Renal cortex interstitium (tissue), 11 donors: Measurements from ENCODE around the gene C9orf50. TPM values are rescaled to one million over a fixed set of nuclear protein-coding genes. Genes with fewer than 3 reads are reported as not detected.

Experiments
- DNase-seq, 11 donors: peaks; one replicate each; pipeline ENCODE4 v3.0.0-alpha.2; 2013; ENCODE audit warnings: low read depth in 9 of 11, low spot score in 4 of 11; ENCODE audit errors: extremely low read depth in 1 of 11
- polyA plus RNA-seq, 3 donors: library from polyadenylated mRNA; unstranded; fragments of 120-200 nt; gene quantifications; one replicate each; pipeline ENCODE4 v1.2.1, GENCODE V29; 2013; ENCODE audit not compliant: insufficient read length in 3 of 3

The C9orf50 gene
- polyA plus RNA-seq, 3 donors, result 0.69 to 1.4 TPM; not detected in 1

DNA sequence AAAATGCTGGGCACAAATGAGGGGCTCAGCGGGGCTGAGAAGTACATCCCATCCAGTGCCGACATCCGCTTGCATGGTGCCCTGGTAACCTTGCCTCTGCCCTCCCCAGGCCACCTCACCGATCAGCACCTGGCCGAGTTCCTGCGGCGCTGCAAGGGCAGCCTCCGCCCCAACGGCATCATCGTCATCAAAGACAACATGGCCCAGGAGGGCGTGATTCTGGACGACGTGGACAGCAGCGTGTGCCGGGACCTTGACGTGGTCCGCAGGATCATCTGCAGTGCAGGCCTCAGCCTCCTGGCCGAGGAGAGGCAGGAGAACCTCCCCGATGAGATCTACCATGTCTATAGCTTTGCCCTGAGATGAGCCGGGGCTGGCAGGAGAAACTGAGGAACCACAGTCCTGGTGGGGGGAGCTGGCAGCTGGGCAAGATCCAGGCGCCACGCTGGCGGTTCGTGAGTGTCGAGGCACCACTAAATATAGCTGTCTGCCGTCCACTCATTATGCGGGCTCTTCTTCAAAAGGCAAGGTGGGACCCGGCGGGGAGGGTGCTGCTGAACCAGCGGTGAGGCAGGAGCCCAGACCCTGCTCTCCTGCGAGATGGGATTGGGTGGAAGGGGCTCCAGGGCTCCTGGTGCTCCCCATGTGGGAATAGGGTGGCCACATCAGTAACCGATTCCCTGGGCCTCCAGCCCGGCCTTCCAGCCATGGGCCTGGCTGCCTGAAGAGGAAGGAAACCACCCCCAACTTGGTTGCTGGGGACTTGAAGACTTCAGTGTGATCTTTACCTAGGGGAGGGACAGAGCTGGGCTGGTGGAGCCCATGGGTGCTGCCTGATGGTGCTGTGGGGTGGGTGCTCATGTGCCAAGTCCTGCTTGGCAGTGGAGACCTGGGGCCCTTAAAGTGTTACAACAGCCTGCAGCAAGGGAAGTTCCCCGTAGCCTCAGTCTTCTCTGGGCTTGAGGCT, 14.5 kb upstream of the C9orf50 start:
- no peak for DNase-seq

DNA sequence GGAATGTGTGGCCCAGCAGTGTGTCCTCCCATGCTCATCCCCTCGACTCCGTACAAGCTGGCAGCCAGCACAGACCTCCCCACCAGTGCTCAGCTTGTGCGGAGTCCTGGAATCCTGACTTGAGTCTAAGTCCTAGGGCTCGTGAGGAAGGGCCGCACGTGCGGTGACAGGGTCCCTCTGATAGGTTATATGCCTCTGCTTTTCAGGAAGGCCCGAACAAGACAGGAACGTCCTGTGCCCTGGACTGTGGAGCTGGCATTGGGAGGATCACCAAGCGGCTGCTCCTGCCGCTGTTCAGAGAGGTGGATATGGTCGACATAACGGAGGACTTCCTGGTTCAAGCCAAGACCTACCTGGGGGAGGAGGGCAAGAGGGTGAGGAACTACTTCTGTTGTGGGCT, 12.9 kb upstream of the C9orf50 start:
- no peak for DNase-seq

DNA sequence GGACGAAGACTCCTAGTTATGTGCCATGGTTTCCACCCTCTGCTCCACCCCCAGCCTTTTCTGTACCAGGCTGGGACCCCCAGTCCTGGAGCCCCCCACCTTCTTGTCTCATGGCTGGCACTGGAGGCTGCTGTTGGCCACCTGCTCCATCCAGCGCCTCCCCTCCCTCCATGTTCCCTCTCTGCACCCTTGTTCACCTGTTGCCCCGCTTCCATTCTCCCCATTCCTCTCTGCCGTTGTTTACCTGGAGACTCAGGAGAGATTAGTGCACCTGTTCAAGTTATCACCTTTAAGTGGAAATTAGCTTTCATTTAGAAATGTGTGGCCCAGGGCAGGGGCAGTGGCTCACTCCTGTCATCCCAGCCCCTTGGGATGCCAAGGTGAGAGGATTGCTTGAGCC, 12.3 kb upstream of the C9orf50 start:
- DNase-seq, result no peak

DNA sequence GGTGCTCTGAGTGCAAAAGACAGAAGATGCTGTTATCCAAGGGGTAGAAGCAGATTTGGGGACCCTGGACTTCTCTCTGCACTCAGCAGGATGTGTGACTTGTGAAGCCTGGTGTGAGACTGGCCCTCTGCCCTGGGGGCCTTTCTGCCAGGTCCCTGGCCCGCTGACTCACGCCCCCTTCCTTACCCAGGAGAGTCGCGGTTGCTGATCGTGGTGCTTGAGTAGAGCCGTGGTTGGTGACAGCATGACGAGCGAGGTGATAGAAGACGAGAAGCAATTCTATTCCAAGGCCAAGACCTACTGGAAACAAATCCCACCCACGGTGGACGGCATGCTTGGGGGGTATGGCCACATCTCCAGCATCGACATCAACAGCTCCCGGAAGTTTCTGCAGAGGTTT, 11.6 kb upstream of the C9orf50 start:
- no peak for DNase-seq

DNA sequence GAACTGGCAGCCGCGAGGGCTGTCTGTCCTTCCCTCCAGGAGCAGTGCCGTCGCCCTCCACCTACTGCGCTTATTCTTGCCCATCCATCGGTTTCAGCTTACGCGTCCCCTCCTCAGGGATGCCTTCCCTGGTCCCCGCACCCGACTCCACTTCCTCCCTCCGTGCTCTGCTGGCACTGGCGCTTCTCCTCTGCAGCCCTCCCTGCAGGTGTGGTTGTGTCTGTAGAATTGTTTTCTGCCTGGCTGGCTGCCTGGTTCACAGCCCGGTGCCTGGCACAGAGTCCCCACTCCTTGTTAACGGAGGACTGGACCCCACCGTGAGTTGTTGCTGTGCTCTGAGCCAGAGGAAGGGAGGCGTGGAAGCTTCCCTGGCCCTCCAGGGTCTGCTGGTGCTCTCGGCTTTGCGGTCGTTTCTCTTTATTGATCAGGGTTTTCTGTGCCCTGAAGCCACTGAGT, 10.8 kb upstream of the C9orf50 start:
- no peak for DNase-seq

DNA sequence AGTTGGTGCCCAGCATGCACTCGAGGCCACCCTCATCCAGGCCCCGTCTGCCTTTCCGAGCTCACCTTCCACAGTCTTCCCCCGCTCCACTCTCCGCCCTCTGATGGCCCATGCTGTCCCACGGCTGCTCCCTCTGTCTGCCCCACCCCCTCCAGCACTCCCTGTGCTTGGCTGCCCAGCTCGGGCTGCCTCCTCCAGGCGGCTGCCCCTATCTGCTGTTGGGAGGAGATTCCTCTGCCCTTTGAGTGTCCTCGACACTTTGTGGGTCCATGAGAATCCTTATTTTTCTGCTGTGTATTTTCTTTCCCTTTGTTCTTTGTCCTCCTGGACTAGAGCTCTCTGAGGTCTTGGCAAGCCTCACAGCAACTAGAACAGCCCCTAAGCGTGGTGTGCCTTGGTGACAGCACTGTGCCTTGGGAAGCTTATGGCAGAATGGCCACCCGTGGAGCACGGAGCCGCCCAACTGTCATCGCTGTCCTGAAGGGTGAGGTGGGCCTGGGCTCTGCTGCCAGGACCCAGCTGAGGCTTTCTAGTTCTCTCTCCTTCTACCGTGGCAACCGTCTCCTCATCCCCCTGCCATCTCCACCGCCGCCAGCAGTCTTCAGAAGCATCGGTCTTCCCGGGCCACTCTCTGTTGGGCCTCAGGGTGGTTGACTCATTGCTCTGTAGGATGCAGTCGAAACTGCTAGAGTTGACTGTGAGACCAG, 10.2 kb upstream of the C9orf50 start:
- no peak for DNase-seq

DNA sequence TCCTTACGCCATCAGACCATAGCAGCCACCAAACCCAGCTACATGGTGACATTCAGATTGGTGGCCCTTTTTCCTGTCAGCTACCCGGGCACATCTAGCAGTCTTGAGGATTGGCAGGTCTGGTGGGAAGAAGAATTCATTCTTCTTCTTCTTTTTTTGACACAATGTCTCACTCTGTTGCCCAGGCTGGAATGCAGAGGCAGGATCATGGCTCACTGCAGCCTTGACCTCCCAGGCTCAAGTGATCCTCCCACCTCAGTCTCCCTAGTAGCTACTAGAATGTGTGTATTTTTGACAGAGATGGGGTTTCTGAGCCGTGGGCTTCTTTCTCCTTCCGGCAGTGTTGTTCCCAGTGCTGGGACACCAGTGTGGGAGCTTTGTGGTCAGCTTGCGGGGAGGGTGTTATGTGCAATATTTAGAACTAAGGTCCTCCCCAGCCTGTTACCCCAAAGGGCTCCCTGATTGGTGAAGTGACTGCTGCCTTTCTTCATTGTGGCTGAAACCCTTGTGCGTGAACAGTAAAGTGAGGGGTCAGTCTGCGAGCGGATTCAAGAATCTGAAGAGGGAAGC, 8.4 kb upstream of the C9orf50 start:
- DNase-seq, result no peak

DNA sequence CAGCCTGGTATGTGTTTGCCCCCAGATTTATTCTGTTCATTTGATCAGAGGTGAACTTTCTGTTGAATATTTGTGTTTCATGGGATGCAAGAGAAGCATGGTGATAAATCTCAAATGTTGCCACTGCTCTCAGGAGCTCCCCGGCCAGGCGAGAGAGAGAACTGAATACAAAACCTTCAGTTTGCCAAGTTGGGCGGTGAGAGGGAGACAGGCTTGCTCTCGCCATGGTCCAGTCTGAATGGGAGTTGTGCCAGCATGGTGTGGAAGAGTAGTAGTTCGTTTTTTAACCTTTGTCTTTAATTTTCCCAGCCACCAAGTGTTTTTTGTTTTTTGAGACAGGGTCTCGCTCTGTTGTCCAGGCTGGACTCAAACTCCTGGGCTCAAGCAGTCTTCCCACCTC, 7.8 kb upstream of the C9orf50 start:
- DNase-seq, result no peak

DNA sequence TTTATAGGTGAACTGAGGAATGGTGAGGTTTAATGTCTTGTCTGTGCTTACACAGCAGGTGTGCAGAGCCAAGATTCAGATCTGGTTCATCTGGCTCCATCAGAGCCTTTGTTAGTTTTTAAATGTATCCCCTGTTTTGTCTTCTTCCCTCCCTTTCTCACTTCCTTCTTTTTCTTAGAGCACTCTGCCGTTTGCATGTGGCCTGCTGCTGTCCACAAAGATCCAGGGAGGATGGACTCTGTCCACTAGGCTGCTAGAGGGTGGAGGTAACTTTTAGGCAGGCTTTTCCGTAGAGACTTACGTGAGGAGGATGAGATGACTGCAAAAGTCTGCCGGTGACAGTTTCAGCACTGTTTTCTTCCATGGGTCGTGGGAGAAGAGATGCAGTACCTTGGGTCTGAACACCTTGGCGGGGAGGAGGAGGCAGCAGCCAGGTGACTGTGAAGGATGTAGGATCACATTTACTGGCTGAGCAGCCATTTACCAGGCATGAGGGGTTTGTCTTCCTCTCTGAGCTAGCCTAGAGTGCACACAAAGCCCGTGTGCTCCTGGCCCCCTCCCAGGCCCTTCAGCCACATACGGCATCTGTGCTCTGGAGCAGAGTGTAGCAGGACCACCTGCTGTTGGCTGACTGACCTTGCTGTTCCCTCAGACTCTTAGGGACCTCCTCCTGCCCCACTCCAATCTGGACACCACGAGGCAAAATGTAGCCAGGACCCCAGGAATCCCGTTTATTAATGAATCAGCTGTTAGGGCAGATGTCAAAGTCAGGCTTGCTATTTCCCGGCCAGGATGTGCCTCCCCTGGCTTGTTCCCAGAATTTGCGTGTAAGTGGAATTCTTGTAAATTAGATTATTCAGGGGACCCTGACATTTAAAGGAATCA, 6.9 kb upstream of the C9orf50 start:
- no peak for DNase-seq

DNA sequence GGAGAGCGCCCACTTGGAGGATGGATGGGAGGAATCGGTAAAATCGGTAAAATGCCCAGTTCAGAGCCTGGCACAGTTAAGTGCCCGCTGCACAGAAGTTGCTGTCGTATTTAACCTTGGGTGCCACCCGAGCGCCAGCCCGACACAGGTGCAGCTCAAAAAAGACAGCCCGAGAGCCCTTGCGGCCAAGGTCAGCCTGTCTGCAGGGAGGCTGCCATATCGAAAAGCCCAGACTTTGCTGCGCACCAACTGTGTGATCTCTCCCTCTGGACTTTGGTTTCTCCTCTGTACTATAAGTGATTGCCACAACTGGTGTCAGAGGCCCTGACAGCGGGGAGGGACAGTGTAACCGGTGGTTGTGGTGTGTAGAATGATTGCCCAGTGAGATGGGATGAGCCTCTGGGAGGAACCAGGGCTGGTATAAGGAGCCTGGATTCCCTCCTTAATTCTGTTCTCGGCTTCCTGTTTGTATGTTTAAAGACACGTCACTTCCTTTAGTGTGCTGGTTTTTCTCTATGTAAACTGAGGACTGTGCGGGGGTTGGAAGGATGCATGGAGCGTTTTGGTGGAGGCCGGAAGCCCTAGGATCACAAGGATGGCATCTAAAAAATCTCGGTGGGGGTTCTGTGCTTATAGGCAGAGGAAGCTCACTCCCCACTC, 5.9 kb upstream of the C9orf50 start:
- no peak for DNase-seq

DNA sequence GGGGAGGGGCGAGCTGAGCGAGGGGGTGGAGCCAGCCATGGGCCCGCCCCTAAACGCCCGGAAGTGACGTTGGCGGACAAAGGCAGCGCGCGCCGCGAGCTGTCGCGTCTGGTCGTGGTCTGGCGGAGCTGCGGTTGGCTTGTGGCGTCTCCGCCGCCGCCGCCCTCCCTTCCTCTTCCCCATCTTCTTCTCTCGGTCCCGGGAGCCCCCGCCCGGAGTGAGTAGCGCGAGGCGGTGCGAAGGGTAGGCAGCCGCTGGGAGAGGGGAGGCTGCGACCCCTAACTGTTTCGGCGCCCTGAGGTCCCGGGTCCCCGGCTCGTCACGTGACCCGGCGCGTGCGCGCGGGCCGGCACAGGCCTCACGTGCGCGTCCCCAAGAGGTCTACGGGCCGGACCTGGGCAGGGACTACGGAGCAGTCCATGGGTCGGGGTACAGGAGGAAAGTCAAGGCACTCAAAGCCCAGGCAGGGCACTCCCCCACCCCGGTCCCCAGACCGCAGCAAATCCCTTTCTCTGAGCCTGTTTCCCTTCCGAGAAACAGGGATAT, 5.3 kb upstream of the C9orf50 start, which contains the start of gene NTMT1:
Gene NTMT1 (plus strand): TSS at position 85 of the 546 bp plus-strand sequence. CDS start 6,541 bp downstream, outside the sequence.
- DNase-seq, result peak in 7 of 11 donors; percentile 74 to 80 (median 79)

DNA sequence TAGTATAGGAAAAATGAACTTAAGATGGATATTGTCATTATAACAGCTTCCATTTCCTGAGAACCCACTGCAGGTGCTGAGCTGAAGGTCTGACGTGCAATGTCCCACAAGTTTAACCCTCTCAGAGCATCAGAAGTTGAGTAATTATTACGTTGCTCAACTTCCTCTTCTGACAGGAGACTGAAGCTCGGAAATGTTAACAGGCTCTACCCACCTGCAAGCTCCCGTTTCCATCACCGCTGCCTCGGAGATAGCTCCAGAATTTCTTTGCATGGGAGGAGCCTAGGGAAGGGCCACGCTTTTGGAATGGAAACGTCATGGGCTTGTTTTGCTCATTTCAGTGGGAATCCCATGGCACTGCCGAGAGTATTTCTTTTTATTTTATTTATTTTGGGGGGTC, 4.0 kb upstream of the C9orf50 start:
- DNase-seq, result no peak

DNA sequence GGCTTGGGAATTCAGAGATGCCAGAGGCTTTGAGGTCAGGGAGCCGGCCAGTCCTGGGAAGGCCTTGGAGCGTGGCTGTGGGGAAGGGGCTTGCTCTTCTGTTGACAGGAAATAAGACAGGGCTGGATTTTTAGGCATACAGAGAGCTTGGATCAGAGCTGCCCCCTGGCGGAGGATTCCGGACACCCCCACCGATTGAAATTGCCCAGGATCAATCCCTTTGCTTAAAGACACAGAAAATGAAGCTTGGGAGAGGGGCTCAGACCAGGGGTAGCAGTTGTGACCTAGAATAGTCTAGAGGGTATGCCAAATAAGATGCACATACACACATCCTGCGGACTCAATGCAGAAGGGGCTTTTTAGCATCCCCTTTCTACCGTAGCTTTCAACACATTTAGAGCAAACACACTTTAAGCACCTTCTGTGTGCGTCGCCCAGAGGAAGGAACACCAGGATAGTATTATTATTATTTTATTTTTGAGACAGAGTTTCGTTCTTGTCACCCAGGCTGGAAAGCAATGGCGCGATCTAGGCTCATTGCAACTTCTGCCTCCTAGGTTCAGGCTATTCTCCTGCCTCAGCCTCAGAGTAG, 3.4 kb upstream of the C9orf50 start:
- no peak for DNase-seq

DNA sequence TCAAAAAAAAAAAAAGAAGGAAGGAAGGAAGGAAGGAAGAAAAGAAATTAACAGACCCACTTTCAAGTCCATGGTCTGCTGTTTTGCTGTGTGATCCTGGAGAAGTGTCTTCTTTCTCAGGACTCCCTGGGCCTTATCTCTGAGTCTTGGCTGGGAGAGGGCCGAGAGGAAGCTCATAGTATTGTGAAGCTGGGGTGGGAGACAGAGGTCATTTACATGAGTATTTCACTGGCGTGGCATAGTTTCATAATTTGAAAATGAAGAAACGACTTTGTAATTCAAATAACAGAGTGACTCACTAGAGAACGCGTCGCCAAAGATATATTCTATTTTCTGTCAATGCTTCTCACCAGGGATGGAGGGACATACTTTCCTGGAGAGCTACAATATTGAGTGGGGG, 2.4 kb upstream of the C9orf50 start:
- no peak for DNase-seq

DNA sequence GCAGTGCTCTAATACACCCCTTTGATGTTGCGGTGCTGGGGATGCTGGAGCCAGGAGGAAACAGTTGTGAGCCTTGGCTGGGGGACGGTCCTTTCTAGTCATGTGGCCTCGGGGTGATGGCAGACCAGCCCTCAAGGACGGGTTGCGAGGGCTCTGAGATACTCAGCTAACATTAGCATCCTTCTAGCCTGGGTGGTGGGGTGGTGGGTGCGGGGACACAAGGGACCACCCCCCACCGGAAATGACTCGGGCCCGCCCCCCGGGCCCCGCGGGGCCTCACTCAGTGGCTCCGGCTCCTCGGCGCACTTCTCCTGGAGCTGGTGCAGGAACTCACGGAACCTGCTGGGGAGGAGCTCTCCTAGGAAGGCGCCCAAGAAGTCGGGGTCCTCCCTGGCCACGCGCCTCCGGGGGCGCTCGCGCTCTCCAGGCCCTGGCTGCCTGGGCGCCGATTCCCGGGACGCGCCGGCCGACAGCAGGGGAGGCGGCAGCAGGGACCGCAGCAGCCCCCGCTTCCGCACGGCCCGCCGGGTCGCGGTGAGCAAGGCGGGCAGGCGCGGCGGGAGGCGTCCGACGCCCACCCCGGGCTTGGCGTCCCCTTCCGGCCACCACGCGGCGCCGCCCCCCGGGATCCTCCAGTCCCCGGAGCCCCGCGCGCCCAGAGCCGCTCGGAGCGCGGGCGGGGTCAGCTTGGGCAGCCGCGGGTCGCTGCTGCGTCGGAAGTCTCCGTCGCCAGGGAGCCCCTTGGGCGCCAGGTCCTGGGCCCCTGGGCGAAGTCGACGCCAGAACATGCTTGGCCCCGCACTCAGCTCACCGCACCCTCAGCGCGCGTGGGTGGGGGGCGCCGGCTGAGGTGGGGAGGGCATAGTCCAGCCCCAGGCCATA, 873 bp downstream of the C9orf50 start:
- DNase-seq, result no peak

DNA sequence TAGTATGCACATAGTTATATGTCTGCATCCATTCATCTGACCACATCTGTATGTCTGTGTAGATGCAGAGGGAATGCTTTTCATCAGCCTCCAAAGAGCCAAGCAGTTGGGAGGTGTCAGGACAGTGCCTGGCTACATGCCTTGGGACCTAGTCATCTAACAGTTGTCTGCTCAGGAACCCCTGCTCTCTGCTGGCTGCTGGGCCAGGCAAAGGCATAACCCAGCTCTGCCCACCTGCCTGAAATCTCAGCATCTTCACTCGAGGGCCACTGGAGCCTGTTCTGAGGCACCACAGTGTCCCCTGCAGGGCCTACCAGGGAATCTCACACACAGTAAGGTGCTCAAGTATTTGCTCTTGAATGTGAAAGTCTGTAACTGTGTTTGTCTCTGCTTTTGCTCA, 3.7 kb downstream of the C9orf50 start:
- DNase-seq, result no peak
